Measurements from ENCODE around the gene NCOA7. TPM values are rescaled to one million over a fixed set of nuclear protein-coding genes. Genes with fewer than 3 reads are reported as not detected.

The NCOA7 gene
- total and polyA plus RNA-seq, 2 of the 8 experiments (the other 6 are each of a cell fraction or from before 2014, with no cell fraction given), result 2.6 to 10.7 TPM

DNA sequence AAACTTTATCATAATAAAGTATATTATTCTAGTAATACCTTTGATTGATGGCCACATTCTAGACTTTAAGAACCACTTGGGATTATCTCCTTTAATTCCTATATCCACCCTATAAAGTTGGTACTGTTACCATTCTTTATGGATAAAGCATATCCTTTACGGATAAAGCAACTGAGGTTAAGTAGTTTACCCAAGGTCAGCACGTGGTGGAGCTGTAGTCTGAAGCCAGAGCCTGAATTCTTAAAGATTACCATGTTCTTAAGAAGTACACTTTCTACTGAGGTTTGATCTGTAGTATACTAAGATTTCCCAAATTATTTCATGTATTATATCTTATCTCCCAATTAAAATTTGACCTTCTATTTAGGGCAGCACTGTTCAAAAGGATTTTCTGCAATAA, 3.0 kb upstream of the NCOA7 start:
- no peak for FAIRE-seq
- Histone ChIP-seq H3K9ac (replicated peaks in 1 of 4; ENCODE audit: extremely low read depth in 1 of 4, low read depth in 3 of 4, low read length in 3 of 4) (no peak overlapping the region), H4K91ac (replicated peaks; ENCODE audit: insufficient read length, low read length) (no peak overlapping the region), H3K14ac (ENCODE audit: insufficient read length) (no peak overlapping the region), H3K79me2 (ENCODE audit: control insufficient read depth in 1 of 2, insufficient read depth in 2 of 2, low read length in 2 of 2) (no peaks in the 10 kb centered on the region), H3K79me1 (ENCODE audit: low read depth, low read length) (no peaks in the 10 kb centered on the region), H4K8ac (ENCODE audit: extremely low read depth, insufficient read depth, low read length) (no peak overlapping the region), H3K56ac (replicated peaks; ENCODE audit: insufficient read length, low read depth, low read length) (no peak overlapping the region), H2BK5ac (ENCODE audit: low read depth, low read length) (no peak overlapping the region), H3K4me3 (ENCODE audit: extremely low read depth in 1 of 4, insufficient read depth in 2 of 4, low read depth in 3 of 4, low read length in 4 of 4) (no peak overlapping the region), H2BK12ac (ENCODE audit: low read depth, low read length) (no peak overlapping the region), H3K36me3 (ENCODE audit: control insufficient read depth in 2 of 4, insufficient read depth in 4 of 4, low read length in 3 of 4) (no peaks in the 10 kb centered on the region), H3K4ac (replicated peaks; ENCODE audit: insufficient read length, low read depth, low read length) (no peak overlapping the region), H3K23ac (ENCODE audit: insufficient read length) (no peak overlapping the region), H3K9me3 (ENCODE audit: insufficient read depth in 2 of 2, low read depth in 1 of 2, low read length in 1 of 2) (0 out of 4 replicates have a peak, but pooled peaks cover 0 to 2% of the 10 kb centered on the region in 2 experiments), H4K5ac (ENCODE audit: insufficient read length, low read depth, low read length) (no peak overlapping the region), H3K23me2 (ENCODE audit: low read depth, low read length) (peaks cover 11% of the 10 kb centered on the region), H2BK120ac (replicated peaks; ENCODE audit: low read depth, low read length) (no peak overlapping the region), H3K4me1 (replicated peaks in 1 of 4; ENCODE audit: control insufficient read depth in 3 of 4, insufficient read depth in 4 of 4, low read length in 3 of 4) (peaks cover 2 to 10% (median 4%) of the 10 kb centered on the region in 4 experiments; a peak in 4 of 7 replicates), H3K27ac (ENCODE audit: low read depth, low read length) (no peak overlapping the region), H2BK15ac (ENCODE audit: low read length) (no peak overlapping the region), H2BK20ac (ENCODE audit: low read length) (no peak overlapping the region), H3K18ac (ENCODE audit: extremely low read depth, low read length) (no peak overlapping the region), H3K27me3 (replicated peaks in 1 of 4; ENCODE audit: control insufficient read depth in 3 of 4, extremely low read depth in 1 of 4, insufficient read depth in 3 of 4, low read length in 3 of 4) (no peaks in the 10 kb centered on the region; a peak in 1 of 7 replicates), H4K20me1 (replicated peaks in 1 of 2; ENCODE audit: control insufficient read depth in 1 of 2, insufficient read depth in 2 of 2, low read length in 2 of 2) (no peaks in the 10 kb centered on the region), H3K4me2 (ENCODE audit: insufficient read depth in 1 of 2, low read depth in 2 of 2, low read length in 2 of 2) (no peak overlapping the region), H2AK5ac (ENCODE audit: low read depth, low read length) (no peak overlapping the region), H2AFZ (ENCODE audit: low read length) (no peak overlapping the region)
- ChIA-PET POLR2A (ENCODE audit: partially characterized antibody) (no interaction called here), CTCF (ENCODE audit: partially characterized antibody) (interaction anchor here (0.7 to 6.2 kb wide), 10 partner anchors 11 to 596 kb away, joined by 3 to 77 read pairs (median 4); partner anchors contain the start of gene HINT3)
- no peak for DNase-seq (ENCODE audit: low read depth in 1 of 2, low spot score in 2 of 2)
- 64% methylated on average over 2 of the region's 2 CpGs; no CpG with 5 or more reads in 1 of the 2 experiments for WGBS, 2 experiments (ENCODE audit: extremely low coverage in 1 of 2, insufficient coverage in 1 of 2, insufficient read length in 1 of 2, insufficient replicate concordance in 2 of 2, low coverage in 1 of 2, low lambda C conversion rate in 2 of 2, missing lambda C conversion rate in 1 of 2)
- no peak for TF ChIP-seq SIN3A (conservative IDR thresholded peaks at IDR 0.05 in 1 of 2, IDR thresholded peaks at IDR 0.05 in 1 of 2; ENCODE audit: low read depth in 1 of 2, low read length in 2 of 2)
- TF ChIP-seq TBP (IDR thresholded peaks at IDR 0.05; ENCODE audit: low read depth, low read length), result no peak
- TF ChIP-seq, protein P1, sequence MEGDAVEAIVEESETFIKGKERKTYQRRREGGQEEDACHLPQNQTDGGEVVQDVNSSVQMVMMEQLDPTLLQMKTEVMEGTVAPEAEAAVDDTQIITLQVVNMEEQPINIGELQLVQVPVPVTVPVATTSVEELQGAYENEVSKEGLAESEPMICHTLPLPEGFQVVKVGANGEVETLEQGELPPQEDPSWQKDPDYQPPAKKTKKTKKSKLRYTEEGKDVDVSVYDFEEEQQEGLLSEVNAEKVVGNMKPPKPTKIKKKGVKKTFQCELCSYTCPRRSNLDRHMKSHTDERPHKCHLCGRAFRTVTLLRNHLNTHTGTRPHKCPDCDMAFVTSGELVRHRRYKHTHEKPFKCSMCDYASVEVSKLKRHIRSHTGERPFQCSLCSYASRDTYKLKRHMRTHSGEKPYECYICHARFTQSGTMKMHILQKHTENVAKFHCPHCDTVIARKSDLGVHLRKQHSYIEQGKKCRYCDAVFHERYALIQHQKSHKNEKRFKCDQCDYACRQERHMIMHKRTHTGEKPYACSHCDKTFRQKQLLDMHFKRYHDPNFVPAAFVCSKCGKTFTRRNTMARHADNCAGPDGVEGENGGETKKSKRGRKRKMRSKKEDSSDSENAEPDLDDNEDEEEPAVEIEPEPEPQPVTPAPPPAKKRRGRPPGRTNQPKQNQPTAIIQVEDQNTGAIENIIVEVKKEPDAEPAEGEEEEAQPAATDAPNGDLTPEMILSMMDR (IDR thresholded peaks at IDR 0.05; ENCODE audit: control extremely low read depth in 1 of 3, insufficient read depth in 1 of 3, low read depth in 1 of 3, low read length in 3 of 3), result peak in 1 of 3 experiments; percentile 14; a peak in 1 of 4 replicates
- TF ChIP-seq RAD21 (IDR thresholded peaks at IDR 0.05 in 1 of 2, conservative IDR thresholded peaks at IDR 0.05 in 1 of 2; ENCODE audit: low read depth in 2 of 2, low read length in 2 of 2), result peak; percentile 30 to 36
